ENCODE measurements around the gene GAD2. TPM values are rescaled to one million over a fixed set of nuclear protein-coding genes. Genes with fewer than 3 reads are reported as not detected.

The GAD2 gene
- total RNA-seq, 1 donor from 2014 or later: not detected

DNA sequence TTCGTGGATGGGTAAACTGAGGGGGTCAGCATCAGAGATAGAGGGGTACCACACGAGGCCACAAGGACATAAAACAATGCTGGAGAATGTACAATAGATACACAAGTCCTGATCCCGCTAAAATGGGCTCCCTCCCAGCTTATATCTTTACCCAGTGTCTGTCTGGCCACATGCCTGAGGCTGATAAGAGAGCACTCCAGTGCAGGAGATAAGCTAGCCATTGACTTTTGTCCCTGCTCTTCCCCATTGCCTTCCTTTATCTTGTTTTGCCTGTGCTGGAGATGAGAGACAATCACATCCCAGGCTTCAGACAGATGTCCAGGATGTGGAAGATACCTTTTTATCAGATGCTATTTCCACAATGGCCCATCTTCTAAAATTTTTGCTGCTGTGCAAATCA, 6.0 kb downstream of the GAD2 start:
- no peak for DNase-seq (ENCODE audit: low spot score)

GRCh38 chr10:26225322-26225721, 8.7 kb downstream of the GAD2 start:
- DNase-seq (ENCODE audit: low spot score): no peak

DNA sequence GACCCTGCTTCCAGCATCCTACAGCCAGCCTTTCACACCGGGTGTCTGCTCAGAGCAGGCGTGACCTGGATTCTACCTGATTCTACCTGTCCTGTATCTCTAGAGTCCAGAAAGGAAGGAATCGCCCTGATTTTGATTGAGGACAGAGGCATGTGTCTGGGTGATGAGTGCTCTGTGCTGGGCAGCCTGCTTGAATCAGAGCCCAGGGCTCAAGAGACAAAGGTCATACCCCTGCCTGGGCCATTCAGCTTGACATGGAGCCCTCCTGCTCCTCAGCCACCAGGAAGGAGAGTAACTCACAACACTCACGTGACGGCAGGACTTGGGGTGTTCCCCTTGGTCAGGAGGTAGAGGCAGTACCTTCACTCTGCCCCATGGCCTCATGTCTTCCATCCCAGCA, 11.2 kb downstream of the GAD2 start:
- DNase-seq (ENCODE audit: low spot score): no peak

GRCh38 chr10:26232174-26232573, 15.6 kb downstream of the GAD2 start:
- no peak for DNase-seq (ENCODE audit: low spot score)

DNA sequence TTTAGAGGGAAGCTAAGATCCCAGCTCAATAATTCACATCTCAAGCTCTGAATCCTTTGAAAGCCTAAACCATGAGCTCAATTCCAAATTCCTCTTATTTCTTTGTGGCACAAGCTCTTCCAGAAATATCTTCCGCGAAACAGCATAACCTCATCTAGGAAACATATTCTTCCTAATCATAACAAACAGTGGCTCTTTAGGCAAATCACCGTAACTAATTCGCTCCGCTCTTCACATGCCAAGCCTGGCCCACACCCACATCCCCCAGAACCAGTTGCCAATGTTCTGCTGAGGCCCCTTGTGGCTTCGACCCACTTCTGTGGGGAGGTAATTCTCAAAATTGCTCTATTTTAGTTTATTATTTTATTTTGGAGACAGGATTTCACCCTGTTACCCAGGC, 19.2 kb downstream of the GAD2 start:
- no peak for DNase-seq (ENCODE audit: low spot score)

GRCh38 chr10:26238378-26238777, 21.8 kb downstream of the GAD2 start:
- no peak for DNase-seq (ENCODE audit: low spot score)

DNA sequence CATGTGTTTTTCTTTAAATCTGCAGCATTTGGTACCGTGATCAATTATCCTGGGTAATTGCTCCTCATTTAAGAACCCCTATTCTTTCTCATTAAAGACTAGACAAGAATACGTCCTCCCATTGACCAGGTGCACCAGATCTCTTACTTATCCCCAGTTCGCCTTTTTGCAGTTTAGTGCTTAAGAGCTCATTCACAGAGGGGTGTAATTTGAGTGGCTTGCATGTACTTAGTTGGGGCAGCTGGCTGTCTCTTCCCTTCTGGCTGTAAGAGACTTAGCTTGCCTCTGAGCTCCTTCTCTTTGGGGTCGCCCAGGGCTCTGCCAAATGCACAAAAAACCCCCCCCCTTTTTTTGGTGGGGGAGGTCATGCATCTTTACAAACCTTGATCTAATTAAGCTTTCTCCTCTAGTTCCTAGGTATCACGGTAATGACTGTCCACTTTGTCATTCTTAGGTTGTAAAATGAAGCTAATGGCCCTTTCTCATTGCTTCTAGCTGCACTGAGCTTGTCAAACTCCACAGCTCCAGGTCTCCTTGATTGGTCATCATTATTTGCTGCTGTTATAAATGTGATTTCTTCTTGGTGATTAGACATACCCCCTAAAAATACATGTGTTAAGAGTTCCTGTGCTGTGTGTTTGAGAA, 26.3 kb downstream of the GAD2 start:
- DNase-seq (ENCODE audit: low spot score): no peak

- DNase-seq (ENCODE audit: low spot score): no peak
These were observed 26.8 kb downstream of the GAD2 start for GRCh38 chr10:26243351-26243720.

DNA sequence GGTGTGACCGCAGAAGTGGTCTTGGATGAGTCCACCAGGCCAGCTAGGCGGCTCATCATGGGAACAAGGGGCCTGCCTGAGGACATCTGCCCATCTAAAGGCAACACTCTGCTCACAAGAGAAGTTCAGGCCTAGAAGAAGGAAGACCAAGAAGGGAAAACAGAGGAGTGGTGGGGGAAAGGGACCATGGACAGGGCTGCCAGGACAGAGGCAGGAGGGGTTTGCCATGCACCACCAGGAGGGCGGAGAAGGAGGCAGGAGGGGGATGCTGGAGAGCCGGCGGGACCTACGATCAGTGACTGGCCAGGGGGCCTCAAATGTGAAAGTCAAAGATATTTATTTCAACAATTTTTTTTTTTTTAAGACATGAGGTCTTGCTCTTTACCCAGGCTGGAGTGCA, 33.1 kb downstream of the GAD2 start:
- DNase-seq (ENCODE audit: low spot score): no peak

GRCh38 chr10:26251925-26252324, 35.4 kb downstream of the GAD2 start:
- DNase-seq (ENCODE audit: low spot score): no peak

DNA sequence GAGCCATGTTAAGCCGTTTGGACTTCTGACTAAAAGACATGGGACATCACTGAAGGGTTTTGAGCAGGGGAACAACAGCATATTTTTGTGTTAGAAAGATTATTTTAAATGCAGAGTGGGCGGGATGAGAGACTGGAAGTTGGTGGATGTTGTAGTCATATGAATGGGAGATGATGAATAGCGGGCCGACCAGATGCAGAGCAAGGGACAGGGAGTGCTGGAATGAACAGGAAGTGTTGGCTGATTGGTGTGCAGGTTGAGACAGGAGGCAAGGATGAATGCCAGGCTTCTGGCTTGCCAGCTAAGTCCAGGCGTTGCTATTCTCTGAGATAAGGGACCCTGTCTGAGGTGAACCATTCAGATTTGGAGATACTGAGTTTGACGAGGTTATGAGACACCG, 38.0 kb downstream of the GAD2 start:
- no peak for DNase-seq (ENCODE audit: low spot score)

GRCh38 chr10:26259341-26259740, 42.8 kb downstream of the GAD2 start:
- DNase-seq (ENCODE audit: low spot score): no peak

DNA sequence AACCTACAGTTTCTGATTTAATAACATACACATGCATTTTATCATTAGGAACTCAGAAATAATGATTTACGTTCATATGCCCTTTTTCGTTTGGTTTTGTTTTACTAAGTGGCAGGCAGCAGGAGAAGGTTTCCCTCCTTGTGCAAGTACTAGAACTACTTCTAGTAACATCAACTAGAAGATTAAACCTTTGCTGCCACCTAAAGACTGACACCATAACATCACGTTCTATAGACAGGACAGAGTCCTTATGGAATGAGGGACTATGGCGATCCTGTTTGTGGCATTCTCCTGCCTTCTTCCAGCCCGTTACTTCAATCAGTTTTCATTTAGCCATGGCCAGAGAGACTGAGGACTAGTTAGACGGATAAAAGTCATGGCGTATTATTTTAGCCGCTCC, 53.2 kb downstream of the GAD2 start:
- no peak for DNase-seq (ENCODE audit: low spot score)

DNA sequence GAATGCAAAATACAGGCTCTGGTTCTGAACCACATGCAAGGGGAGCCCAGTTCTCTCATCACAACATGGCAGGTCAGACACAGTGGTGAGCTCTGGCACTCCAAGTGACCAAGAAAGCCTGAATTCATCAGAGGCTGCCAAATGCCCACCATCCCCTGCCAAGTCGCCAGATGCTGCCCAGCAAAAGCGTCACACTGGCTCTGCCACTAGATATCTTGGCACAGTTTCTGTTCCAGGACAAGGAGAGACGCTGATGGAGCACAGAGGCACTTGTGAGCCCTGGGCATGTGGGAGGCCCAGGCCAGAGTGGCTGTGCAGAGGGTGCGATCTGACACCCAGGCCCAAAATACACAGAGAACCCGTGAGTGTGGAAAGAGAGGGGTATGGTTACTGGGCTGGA, 57.8 kb downstream of the GAD2 start:
- DNase-seq (ENCODE audit: low spot score): no peak

GRCh38 chr10:26278295-26278694, 61.7 kb downstream of the GAD2 start:
- DNase-seq (ENCODE audit: low spot score): no peak

GRCh38 chr10:26290236-26290635, 73.7 kb downstream of the GAD2 start:
- no peak for DNase-seq (ENCODE audit: low spot score)

DNA sequence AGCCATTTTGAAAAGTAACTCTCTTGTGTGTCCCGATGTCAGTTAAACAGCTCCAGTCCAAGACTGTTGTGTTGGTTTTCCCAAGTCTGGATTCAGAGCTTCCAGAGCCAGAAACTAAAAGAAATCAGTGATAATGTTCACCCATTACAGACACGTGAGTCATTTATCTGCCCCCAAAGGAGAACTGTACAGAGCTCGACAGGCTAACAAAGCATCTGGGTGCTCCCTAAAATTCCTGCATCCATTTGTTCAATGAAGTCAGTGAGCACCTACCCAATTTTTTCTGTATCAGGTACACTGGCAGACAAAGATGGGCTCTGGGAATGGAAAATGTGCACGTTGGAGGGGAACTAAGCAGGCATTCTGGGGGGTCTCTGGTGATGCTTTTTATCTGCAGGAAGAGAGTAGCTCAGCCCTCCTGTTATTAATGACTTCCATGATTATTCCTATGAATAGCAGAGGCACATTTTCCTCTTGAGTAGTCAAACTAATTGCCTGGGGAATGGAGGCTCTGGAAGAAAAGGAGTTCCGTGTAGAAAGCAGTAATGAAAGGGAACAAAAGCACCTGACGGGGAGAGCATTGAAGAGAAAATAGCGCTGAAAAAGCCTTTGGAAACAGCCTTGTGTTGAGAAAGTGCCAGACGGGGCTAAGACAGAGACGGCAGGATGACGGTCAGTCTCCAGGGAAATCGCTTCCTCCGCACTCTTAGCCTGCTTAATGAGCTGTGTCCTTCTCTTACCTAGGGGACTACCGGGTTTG, 75.3 kb downstream of the GAD2 start:
- DNase-seq (ENCODE audit: low spot score): no peak

- no peak for DNase-seq (ENCODE audit: low spot score)
These were observed 79.8 kb downstream of the GAD2 start for GRCh38 chr10:26296360-26296759.

- no peak for DNase-seq (ENCODE audit: low spot score)
These were observed 83.4 kb downstream of the GAD2 start for GRCh38 chr10:26300001-26300400.

DNA sequence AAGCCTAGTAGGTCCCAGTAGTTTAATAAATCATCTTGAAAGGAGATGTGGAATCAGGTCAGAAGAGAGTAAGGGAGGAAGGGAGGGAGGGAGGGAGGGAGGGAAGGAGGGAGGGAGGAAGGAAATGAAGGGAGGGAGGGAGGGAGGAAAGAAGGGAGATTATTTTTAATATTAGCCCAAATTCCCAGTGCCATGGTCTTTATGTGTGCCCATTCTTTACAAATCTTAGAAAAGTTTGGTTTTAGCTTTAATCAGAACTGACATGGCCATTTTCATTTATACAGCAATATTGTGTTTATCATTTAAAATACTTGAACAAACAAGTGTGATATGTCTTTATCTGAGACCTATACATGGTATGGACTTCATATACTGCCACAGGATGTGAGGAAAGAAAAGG, 86.8 kb downstream of the GAD2 start:
- no peak for DNase-seq (ENCODE audit: low spot score)

- no peak for DNase-seq (ENCODE audit: low spot score)
These were observed 93.8 kb downstream of the GAD2 start for GRCh38 chr10:26310361-26310760.

DNA sequence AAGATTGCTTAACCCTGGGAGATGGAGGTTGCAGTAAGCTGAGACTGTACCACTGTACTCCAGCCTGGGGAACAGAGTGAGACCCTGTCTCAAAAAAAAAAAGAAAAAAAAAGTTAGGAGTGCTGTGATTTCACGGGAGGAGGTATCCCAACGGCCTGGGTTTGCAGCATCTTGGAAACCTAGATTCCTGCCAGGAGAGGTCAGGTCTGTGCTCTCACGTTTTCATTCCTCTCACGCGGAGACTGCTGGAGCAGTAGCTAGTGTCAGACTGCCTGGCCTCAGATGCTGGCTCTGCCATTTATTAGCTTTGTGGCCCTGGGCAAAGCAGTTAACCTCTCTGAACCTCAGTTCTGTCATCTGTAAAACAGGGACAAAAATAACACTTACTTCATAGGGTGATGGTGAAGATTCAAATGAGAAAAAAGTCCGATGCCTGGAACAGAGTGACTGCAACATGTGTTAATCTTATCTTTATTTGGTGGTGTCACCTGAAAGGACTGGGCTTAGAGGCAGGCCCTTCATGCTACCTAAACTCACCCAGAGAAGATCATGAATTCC, 94.9 kb downstream of the GAD2 start:
- DNase-seq (ENCODE audit: low spot score): no peak

GRCh38 chr10:26314265-26315013, 97.9 kb downstream of the GAD2 start:
- DNase-seq (ENCODE audit: low spot score): no peak
